Neural progenitor cell (in vitro differentiated cells): ENCODE data around the gene LY86.

Source experiments
- EZH2phosphoT487 ChIP-seq: fragments of 200-600 bp; sonication (generic); IDR thresholded peaks from 2 replicates; pipeline ENCODE4 v1.6.1; 2017; ENCODE audit warnings: antibody characterized with exemption
- TF ChIP-seq, protein P1 (sequence below): fragments of 200-600 bp; sonication (generic); IDR thresholded peaks from 2 replicates; pipeline ENCODE4 v1.5.1; 2017; ENCODE audit warnings: antibody characterized with exemption, mild to moderate bottlenecking

DNA sequence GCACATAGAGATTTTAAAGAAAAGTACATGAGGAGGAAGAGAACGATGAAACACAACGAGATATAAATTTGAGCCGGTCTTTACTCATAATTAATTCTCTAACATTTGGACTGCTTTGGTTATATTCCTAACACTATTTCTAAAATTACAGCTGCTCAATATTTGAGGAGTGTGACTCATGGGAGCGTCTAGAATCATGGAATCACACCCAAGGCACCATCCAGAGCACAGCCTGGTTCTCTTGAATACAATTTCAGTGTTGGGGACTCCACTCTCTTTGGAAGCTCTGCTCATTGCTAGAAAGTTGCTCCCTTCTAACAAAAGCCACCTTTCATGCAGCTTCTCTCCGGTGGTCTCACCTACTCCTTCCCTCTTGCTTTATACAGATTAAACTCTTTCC lies 64.4 kb downstream of the LY86 start:
- TF ChIP-seq, protein P1, sequence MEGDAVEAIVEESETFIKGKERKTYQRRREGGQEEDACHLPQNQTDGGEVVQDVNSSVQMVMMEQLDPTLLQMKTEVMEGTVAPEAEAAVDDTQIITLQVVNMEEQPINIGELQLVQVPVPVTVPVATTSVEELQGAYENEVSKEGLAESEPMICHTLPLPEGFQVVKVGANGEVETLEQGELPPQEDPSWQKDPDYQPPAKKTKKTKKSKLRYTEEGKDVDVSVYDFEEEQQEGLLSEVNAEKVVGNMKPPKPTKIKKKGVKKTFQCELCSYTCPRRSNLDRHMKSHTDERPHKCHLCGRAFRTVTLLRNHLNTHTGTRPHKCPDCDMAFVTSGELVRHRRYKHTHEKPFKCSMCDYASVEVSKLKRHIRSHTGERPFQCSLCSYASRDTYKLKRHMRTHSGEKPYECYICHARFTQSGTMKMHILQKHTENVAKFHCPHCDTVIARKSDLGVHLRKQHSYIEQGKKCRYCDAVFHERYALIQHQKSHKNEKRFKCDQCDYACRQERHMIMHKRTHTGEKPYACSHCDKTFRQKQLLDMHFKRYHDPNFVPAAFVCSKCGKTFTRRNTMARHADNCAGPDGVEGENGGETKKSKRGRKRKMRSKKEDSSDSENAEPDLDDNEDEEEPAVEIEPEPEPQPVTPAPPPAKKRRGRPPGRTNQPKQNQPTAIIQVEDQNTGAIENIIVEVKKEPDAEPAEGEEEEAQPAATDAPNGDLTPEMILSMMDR = no peak
- no peak for TF ChIP-seq EZH2phosphoT487
